Lung (tissue), 12 donors: ENCODE results near the gene SERPINA10. TPM values are rescaled to one million over a fixed set of nuclear protein-coding genes. Genes with fewer than 3 reads are reported as not detected.

Experiments used
- ATAC-seq: fragments of 200-7000 bp; cut with Tn5 transposase; one replicate; pipeline ENCODE4 v1.9.1; 2020; ENCODE audit warnings: moderate number of reproducible peaks; ENCODE audit not compliant: insufficient read depth, low FRiP score
- DNase-seq, 3 donors: peaks; one replicate each; pipeline ENCODE4 v3.0.0-alpha.2; 2013 to 2017
- H3K27ac ChIP-seq, 2 donors: one replicate each; pipeline ENCODE4 v1.5.1; 2013; ENCODE audit warnings: mild to moderate bottlenecking in 2 of 2, moderate library complexity in 2 of 2, control low read depth in 1 of 2, inconsistent platforms in 1 of 2, low read depth in 1 of 2, low read length in 1 of 2
- H3K27me3 ChIP-seq, 3 donors: one replicate each; pipeline ENCODE4 v1.5.1; 2013; ENCODE audit warnings: low read length in 2 of 3; ENCODE audit not compliant: control insufficient read depth in 3 of 3, insufficient read depth in 3 of 3
- H3K36me3 ChIP-seq, 4 donors: one replicate each; pipeline ENCODE4 v1.5.1; 2013; ENCODE audit warnings: low read length in 4 of 4, mild to moderate bottlenecking in 1 of 4, moderate library complexity in 1 of 4; ENCODE audit not compliant: control insufficient read depth in 4 of 4, insufficient read depth in 4 of 4
- H3K4me1 ChIP-seq, 5 donors: one replicate each; pipeline ENCODE4 v1.5.1; 2013; ENCODE audit warnings: low read length in 5 of 5, mild to moderate bottlenecking in 2 of 5, moderate library complexity in 1 of 5; ENCODE audit not compliant: control insufficient read depth in 5 of 5, insufficient read depth in 5 of 5
- H3K4me3 ChIP-seq: one replicate; pipeline ENCODE4 v1.5.1; 2013; ENCODE audit warnings: mild to moderate bottlenecking, control low read depth, moderate library complexity
- H3K9ac ChIP-seq, 2 donors: one replicate each; pipeline ENCODE4 v1.5.1; 2013; ENCODE audit warnings: low read length in 2 of 2, control low read depth in 1 of 2; ENCODE audit not compliant: insufficient read depth in 1 of 2
- H3K9me3 ChIP-seq, 4 donors: one replicate each; pipeline ENCODE4 v1.5.1; 2013; ENCODE audit warnings: low read length in 3 of 4, mild to moderate bottlenecking in 1 of 4, moderate library complexity in 1 of 4; ENCODE audit not compliant: control insufficient read depth in 4 of 4, insufficient read depth in 3 of 4
- CTCF ChIP-seq: IDR thresholded peaks from 2 replicates; pipeline ENCODE4 v1.5.1; 2012; ENCODE audit warnings: mild to moderate bottlenecking; ENCODE audit errors: control extremely low read depth, extremely low read depth
- WGBS, 2 donors: extraction: QIAGEN DNeasy Blood & Tissue Kit; methylation state at CpG; one replicate each; pipeline ENCODE4 v1.1.7; 2013; 5-methylcytosine and 5-hydroxymethylcytosine counted together
- polyA plus RNA-seq, 2 donors: library from polyadenylated mRNA; stranded (reverse); fragments of 200-250 nt; gene quantifications; one replicate each; pipeline ENCODE4 v1.2.1, GENCODE V29; 2013
- total RNA-seq, 2 donors: library from RNA; depleted of rRNA in 1 of 2; stranded (reverse); fragments of >200 nt in 1 of 2; gene quantifications; one replicate each; pipeline ENCODE4 v1.2.1, GENCODE V29; 2014 to 2021
- donor health status: control.
- donor health status: control.
- donor health status: Bipolar disorder and iron deficiency.
- donor health status: healthy.
- donor health status: DM: yes; HTN: yes; CAD: no.

SERPINA10 gene
- total and polyA plus RNA-seq, 4 donors = 0.21 TPM; not detected in 3

GRCh38 chr14:94330432-94330831, 37.4 kb upstream of the SERPINA10 start:
- no peaks in the 10 kb centered on the region for H3K27me3 ChIP-seq
- ATAC-seq = no peak

GRCh38 chr14:94329857-94330256, 36.8 kb upstream of the SERPINA10 start:
- no peak overlapping the region for H3K4me3 ChIP-seq
- H3K36me3 ChIP-seq = no peaks in the 10 kb centered on the region
- no peak for TF ChIP-seq CTCF
- no peak overlapping the region for H3K27ac ChIP-seq
- peaks cover 0 to 2% (median under 1%) of the 10 kb centered on the region in 4 donors for H3K9me3 ChIP-seq
- DNase-seq (no peak), ATAC-seq (no peak)
- H3K4me1 ChIP-seq = no peaks in the 10 kb centered on the region
- H3K27me3 ChIP-seq = no peaks in the 10 kb centered on the region
- 91% methylated on average over 4 of the region's 4 CpGs for whole genome bisulfite sequencing, 2 donors
- no peak overlapping the region for H3K9ac ChIP-seq

More at GRCh38 chr14:94330432-94330831, 37.4 kb upstream of the SERPINA10 start:
- 80 to 89% methylated on average over 3 of the region's 3 CpGs for WGBS, 2 donors
- DNase-seq = no peak
- H3K9ac ChIP-seq = no peak overlapping the region
- H3K36me3 ChIP-seq = no peaks in the 10 kb centered on the region
- no peak overlapping the region for H3K27ac ChIP-seq
- no peaks in the 10 kb centered on the region for H3K4me1 ChIP-seq
- no peak overlapping the region for H3K4me3 ChIP-seq
- H3K9me3 ChIP-seq = peaks cover 0 to 2% (median under 1%) of the 10 kb centered on the region in 4 donors
- no peak for TF ChIP-seq CTCF

- ATAC-seq (no peak), DNase-seq (no peak)
- WGBS, 2 donors = 86 to 96% methylated on average over 2 of the region's 2 CpGs
- no peak overlapping the region for H3K9ac ChIP-seq
- no peak overlapping the region for H3K27ac ChIP-seq
- no peak overlapping the region for H3K4me3 ChIP-seq
- H3K9me3 ChIP-seq = peaks cover 0 to 2% (median under 1%) of the 10 kb centered on the region in 4 donors
- no peaks in the 10 kb centered on the region for H3K36me3 ChIP-seq
- TF ChIP-seq CTCF = no peak
- H3K4me1 ChIP-seq = no peaks in the 10 kb centered on the region
- no peaks in the 10 kb centered on the region for H3K27me3 ChIP-seq
Observed at GRCh38 chr14:94328196-94328595, 35.1 kb upstream of the SERPINA10 start.
